ENCODE data around the gene PTGIS. TPM values are rescaled to one million over a fixed set of nuclear protein-coding genes. Genes with fewer than 3 reads are reported as not detected.

Gene PTGIS
- polyA plus RNA-seq, 1 donor (not counting 4 experiments of a cell fraction or from before 2014, with no cell fraction given): not detected

DNA sequence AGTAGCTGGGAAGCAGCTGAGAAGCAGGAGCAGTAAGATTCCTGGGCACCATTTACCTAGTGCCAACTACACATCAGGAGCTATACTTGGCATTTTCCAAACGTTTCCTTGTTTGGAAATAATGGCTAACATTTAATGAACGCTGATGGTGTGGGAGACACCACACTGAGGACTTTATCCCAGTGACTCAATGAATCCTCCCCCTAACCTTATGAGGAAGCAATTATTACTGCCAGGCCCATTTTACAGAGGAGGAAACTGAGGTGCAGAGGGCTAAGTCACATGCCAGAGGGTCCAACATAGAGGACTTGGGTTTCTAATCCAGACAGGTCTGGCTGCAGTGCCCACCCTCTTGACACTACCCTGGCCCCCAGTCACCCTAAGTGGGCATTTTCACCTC, 6.1 kb downstream of the PTGIS start:
- Histone ChIP-seq H3K36me3 (ENCODE audit: control insufficient read depth in 2 of 2, extremely low read depth in 1 of 2, insufficient read depth in 2 of 2, low read length in 2 of 2) (no peaks in the 10 kb centered on the region), H3K4me1 (ENCODE audit: control insufficient read depth, extremely low read depth, insufficient read depth, low read length) (no peaks in the 10 kb centered on the region), H3K9ac (ENCODE audit: control insufficient read depth, extremely low read depth, insufficient read depth, low read length) (no peak overlapping the region), H3K4me3 (ENCODE audit: control insufficient read depth in 2 of 3, extremely low read depth in 1 of 3, insufficient read depth in 2 of 3, low read depth in 1 of 3, low read length in 3 of 3) (no peak overlapping the region), H3K79me2 (ENCODE audit: control insufficient read depth, insufficient read depth, low read length) (no peaks in the 10 kb centered on the region), H3K9me3 (ENCODE audit: control insufficient read depth, low read depth, low read length) (no peaks in the 10 kb centered on the region), H3K27ac (ENCODE audit: control insufficient read depth, insufficient read depth, low read length) (no peak overlapping the region), H4K20me1 (ENCODE audit: control insufficient read depth, extremely low read depth, insufficient read depth, low read length) (no peaks in the 10 kb centered on the region), H3K27me3 (ENCODE audit: control insufficient read depth, extremely low read depth, insufficient read depth, low read length) (peaks cover 16% of the 10 kb centered on the region), H2AFZ (ENCODE audit: control insufficient read depth, low read length) (no peak overlapping the region), H3K4me2 (ENCODE audit: control insufficient read depth, extremely low read depth, insufficient read depth, low read depth, low read length) (no peak overlapping the region), H3K9me1 (ENCODE audit: control insufficient read depth, extremely low read depth, insufficient read depth, low read length) (no peaks in the 10 kb centered on the region)
- FAIRE-seq (no peak), DNase-seq (ENCODE audit: low read depth, low spot score) (no peak)
- dilution Hi-C loops (cut with MboI; ENCODE audit: extremely low pct_ligation_motif_present, low sequenced_read_pairs): no loop called here
- no peak for TF ChIP-seq EZH2 (IDR thresholded peaks at IDR 0.05; ENCODE audit: low read length)
- TF ChIP-seq, protein P1, sequence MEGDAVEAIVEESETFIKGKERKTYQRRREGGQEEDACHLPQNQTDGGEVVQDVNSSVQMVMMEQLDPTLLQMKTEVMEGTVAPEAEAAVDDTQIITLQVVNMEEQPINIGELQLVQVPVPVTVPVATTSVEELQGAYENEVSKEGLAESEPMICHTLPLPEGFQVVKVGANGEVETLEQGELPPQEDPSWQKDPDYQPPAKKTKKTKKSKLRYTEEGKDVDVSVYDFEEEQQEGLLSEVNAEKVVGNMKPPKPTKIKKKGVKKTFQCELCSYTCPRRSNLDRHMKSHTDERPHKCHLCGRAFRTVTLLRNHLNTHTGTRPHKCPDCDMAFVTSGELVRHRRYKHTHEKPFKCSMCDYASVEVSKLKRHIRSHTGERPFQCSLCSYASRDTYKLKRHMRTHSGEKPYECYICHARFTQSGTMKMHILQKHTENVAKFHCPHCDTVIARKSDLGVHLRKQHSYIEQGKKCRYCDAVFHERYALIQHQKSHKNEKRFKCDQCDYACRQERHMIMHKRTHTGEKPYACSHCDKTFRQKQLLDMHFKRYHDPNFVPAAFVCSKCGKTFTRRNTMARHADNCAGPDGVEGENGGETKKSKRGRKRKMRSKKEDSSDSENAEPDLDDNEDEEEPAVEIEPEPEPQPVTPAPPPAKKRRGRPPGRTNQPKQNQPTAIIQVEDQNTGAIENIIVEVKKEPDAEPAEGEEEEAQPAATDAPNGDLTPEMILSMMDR (optimal IDR thresholded peaks at IDR 0.05 in 1 of 3, IDR thresholded peaks at IDR 0.05 in 1 of 3, conservative IDR thresholded peaks at IDR 0.05 in 1 of 3; ENCODE audit: extremely low read depth in 1 of 3, insufficient read depth in 2 of 3, low read length in 3 of 3): no peak

GRCh38 chr20:49561256-49561655, 6.7 kb downstream of the PTGIS start:
- peaks cover 16% of the 10 kb centered on the region for H3K27me3 ChIP-seq (ENCODE audit: control insufficient read depth, extremely low read depth, insufficient read depth, low read length)
- dilution Hi-C loops (cut with MboI; ENCODE audit: extremely low pct_ligation_motif_present, low sequenced_read_pairs): no loop called here
- no peak overlapping the region for H3K4me2 ChIP-seq (ENCODE audit: control insufficient read depth, extremely low read depth, insufficient read depth, low read depth, low read length)
- no peaks in the 10 kb centered on the region for H3K4me1 ChIP-seq (ENCODE audit: control insufficient read depth, extremely low read depth, insufficient read depth, low read length)
- no peaks in the 10 kb centered on the region for H3K79me2 ChIP-seq (ENCODE audit: control insufficient read depth, insufficient read depth, low read length)
- H4K20me1 ChIP-seq (ENCODE audit: control insufficient read depth, extremely low read depth, insufficient read depth, low read length): no peaks in the 10 kb centered on the region
- FAIRE-seq (no peak), DNase-seq (ENCODE audit: low read depth, low spot score) (no peak)
- H3K36me3 ChIP-seq (ENCODE audit: control insufficient read depth in 2 of 2, extremely low read depth in 1 of 2, insufficient read depth in 2 of 2, low read length in 2 of 2): no peaks in the 10 kb centered on the region
- no peak overlapping the region for H3K27ac ChIP-seq (ENCODE audit: control insufficient read depth, insufficient read depth, low read length)
- H3K4me3 ChIP-seq (ENCODE audit: control insufficient read depth in 2 of 3, extremely low read depth in 1 of 3, insufficient read depth in 2 of 3, low read depth in 1 of 3, low read length in 3 of 3): no peak overlapping the region
- H2AFZ ChIP-seq (ENCODE audit: control insufficient read depth, low read length): no peak overlapping the region
- no peaks in the 10 kb centered on the region for H3K9me1 ChIP-seq (ENCODE audit: control insufficient read depth, extremely low read depth, insufficient read depth, low read length)
- TF ChIP-seq, protein P1 (optimal IDR thresholded peaks at IDR 0.05 in 1 of 3, IDR thresholded peaks at IDR 0.05 in 1 of 3, conservative IDR thresholded peaks at IDR 0.05 in 1 of 3; ENCODE audit: extremely low read depth in 1 of 3, insufficient read depth in 2 of 3, low read length in 3 of 3): no peak
- no peak for TF ChIP-seq EZH2 (IDR thresholded peaks at IDR 0.05; ENCODE audit: low read length)
- H3K9me3 ChIP-seq (ENCODE audit: control insufficient read depth, low read depth, low read length): no peaks in the 10 kb centered on the region
- no peak overlapping the region for H3K9ac ChIP-seq (ENCODE audit: control insufficient read depth, extremely low read depth, insufficient read depth, low read length)

Data from keratinocyte (primary cell).